A673 (cell line): ENCODE results near the gene FTSJ3. TPM values are rescaled to one million over a fixed set of nuclear protein-coding genes. Genes with fewer than 3 reads are reported as not detected.

Source experiments
- BruUV-seq: library from RNA; stranded (reverse); fragments of 400-500 nt; replicated peaks from 2 replicates; lab custom pipeline; 2021; lab: Mats Ljungman, UMichigan
- CTCF ChIA-PET: fragments of 300-600 bp; sonication (Branson Sonifier 250); formaldehyde crosslinking; loops from one replicate; lab custom pipeline; 2022; ENCODE audit warnings: antibody characterized with exemption; lab: Charles Lee
- POLR2A ChIA-PET: fragments of 300-600 bp; sonication (Branson Sonifier 250); formaldehyde crosslinking; loops from one replicate; lab custom pipeline; 2022; ENCODE audit warnings: antibody characterized with exemption; ENCODE audit not compliant: low non-redundant PET; lab: Charles Lee
- DNase-seq: peaks from one replicate; pipeline ENCODE4 v3.0.0-alpha.2; 2015; ENCODE audit warnings: low spot score
- H3K27ac ChIP-seq: fragments of 200-600 bp; sonication (generic); 2 replicates; pipeline ENCODE4 v1.5.1; 2016; ENCODE audit warnings: mixed run types, low read depth, mild to moderate bottlenecking, mixed read lengths, antibody characterized with exemption, low read length; ENCODE audit not compliant: poor library complexity, severe bottlenecking
- H3K27me3 ChIP-seq: fragments of 200-600 bp; sonication (generic); replicated peaks from 2 replicates; pipeline ENCODE4 v1.6.1; 2017; ENCODE audit warnings: mixed run types, low read depth, mild to moderate bottlenecking, mixed read lengths, antibody characterized with exemption, low read length; ENCODE audit not compliant: insufficient read depth, poor library complexity
- H3K36me3 ChIP-seq: fragments of 200-600 bp; sonication (generic); 2 replicates; pipeline ENCODE4 v1.6.1; 2016; ENCODE audit warnings: mixed run types, mild to moderate bottlenecking, mixed read lengths, antibody characterized with exemption, low read length; ENCODE audit not compliant: insufficient read depth, poor library complexity, severe bottlenecking
- H3K4me1 ChIP-seq: fragments of 200-600 bp; sonication (generic); 2 replicates; pipeline ENCODE4 v1.6.1; 2017; ENCODE audit warnings: mixed run types, mild to moderate bottlenecking, mixed read lengths, antibody characterized with exemption, low read length; ENCODE audit not compliant: insufficient read depth, poor library complexity, severe bottlenecking
- H3K4me3 ChIP-seq: fragments of 200-600 bp; sonication (generic); 2 replicates; pipeline ENCODE4 v1.5.1; 2016; ENCODE audit warnings: low read depth, mixed run types, mild to moderate bottlenecking, mixed read lengths, low read length; ENCODE audit not compliant: poor library complexity, severe bottlenecking
- H3K9me3 ChIP-seq: fragments of 200-600 bp; sonication (generic); 2 replicates; pipeline ENCODE4 v1.6.1; 2016; ENCODE audit warnings: mixed run types, low read depth, mild to moderate bottlenecking, mixed read lengths, antibody characterized with exemption, low read length; ENCODE audit not compliant: poor library complexity, severe bottlenecking
- EZH2 ChIP-seq: fragments of 200-600 bp; sonication (generic); IDR thresholded peaks from 2 replicates; pipeline ENCODE4 v1.6.1; 2017; ENCODE audit warnings: borderline replicate concordance, low read depth, mild to moderate bottlenecking, mixed read lengths, antibody characterized with exemption, low read length; ENCODE audit not compliant: poor library complexity, severe bottlenecking
- intact Hi-C: fragments of 100-400 bp; cut with micrococcal nuclease; formaldehyde crosslinking; loops from one replicate; pipeline ENCODE4 v1.10.0; 2022; ENCODE audit not compliant: unreplicated experiment
- total RNA-seq: library from RNA; stranded (reverse); gene quantifications from 2 replicates; pipeline ENCODE4 v1.2.3, GENCODE V29; 2021
- TF ChIP-seq, protein P1 (sequence below): fragments of 300-800, 200-600 bp; sonication (generic); conservative IDR thresholded peaks from 2 replicates; pipeline ENCODE4 v1.5.1; 2017; ENCODE audit warnings: low read depth, mild to moderate bottlenecking, antibody characterized with exemption, low read length, moderate library complexity, mixed read lengths

The FTSJ3 gene
- total RNA-seq, 1 experiment from 2014 or later = 90.4 TPM

DNA sequence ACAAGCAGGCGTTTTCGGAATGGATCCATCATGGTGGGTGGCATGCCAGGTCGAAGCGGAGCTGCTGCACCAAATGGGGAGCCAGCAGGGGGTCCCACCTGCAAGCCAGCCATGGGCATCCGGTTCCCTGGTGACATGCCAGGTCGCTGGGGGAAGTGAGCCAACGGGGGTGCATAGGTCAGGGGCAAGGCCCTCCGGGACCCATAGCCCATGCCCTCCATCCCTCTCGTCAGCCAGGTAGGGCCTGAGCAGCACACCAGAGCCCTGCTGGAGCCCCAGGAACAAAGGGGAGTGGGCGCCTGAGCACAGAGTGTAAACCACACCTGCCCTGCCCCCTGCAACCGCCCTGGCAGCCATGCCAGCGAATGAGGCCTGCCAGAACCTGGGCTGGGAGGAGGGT, 10.0 kb upstream of the FTSJ3 start:
- H3K4me3 ChIP-seq = no peak overlapping the region
- no TSS peak for BruUV-seq
- TF ChIP-seq, protein P1, sequence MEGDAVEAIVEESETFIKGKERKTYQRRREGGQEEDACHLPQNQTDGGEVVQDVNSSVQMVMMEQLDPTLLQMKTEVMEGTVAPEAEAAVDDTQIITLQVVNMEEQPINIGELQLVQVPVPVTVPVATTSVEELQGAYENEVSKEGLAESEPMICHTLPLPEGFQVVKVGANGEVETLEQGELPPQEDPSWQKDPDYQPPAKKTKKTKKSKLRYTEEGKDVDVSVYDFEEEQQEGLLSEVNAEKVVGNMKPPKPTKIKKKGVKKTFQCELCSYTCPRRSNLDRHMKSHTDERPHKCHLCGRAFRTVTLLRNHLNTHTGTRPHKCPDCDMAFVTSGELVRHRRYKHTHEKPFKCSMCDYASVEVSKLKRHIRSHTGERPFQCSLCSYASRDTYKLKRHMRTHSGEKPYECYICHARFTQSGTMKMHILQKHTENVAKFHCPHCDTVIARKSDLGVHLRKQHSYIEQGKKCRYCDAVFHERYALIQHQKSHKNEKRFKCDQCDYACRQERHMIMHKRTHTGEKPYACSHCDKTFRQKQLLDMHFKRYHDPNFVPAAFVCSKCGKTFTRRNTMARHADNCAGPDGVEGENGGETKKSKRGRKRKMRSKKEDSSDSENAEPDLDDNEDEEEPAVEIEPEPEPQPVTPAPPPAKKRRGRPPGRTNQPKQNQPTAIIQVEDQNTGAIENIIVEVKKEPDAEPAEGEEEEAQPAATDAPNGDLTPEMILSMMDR = no peak
- no peak for TF ChIP-seq EZH2
- CTCF ChIA-PET = no interaction called here
- no peaks in the 10 kb centered on the region for H3K27me3 ChIP-seq
- peak overlapping the region; percentile 92 for H3K27ac ChIP-seq
- H3K4me1 ChIP-seq = peaks cover 49% of the 10 kb centered on the region
- POLR2A ChIA-PET = no interaction called here
- H3K36me3 ChIP-seq = peaks cover 43% of the 10 kb centered on the region
- H3K9me3 ChIP-seq = no peaks in the 10 kb centered on the region
- DNase-seq = no peak
- intact Hi-C loops = no loop called here

DNA sequence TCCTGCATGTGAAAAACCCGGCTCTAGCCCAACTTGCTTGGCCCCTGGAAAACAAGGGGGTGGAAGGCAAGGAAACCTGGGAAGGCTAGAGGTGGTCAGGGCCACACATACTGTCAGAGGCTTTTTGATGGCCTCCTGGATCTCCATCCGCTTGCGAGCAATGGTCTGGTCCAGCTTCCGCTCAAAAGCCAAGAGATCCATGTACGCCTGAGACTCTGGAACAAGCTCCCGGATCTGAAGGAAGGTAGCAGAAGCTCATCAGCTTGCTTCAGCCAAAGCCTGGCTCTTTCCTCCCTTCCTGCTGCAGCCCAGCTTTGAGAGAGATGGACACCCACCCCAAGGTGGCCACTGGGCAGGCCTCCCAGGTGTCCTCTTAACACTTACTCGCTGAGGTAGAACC, 9.3 kb upstream of the FTSJ3 start:
- no TSS peak for BruUV-seq
- POLR2A ChIA-PET = no interaction called here

DNA sequence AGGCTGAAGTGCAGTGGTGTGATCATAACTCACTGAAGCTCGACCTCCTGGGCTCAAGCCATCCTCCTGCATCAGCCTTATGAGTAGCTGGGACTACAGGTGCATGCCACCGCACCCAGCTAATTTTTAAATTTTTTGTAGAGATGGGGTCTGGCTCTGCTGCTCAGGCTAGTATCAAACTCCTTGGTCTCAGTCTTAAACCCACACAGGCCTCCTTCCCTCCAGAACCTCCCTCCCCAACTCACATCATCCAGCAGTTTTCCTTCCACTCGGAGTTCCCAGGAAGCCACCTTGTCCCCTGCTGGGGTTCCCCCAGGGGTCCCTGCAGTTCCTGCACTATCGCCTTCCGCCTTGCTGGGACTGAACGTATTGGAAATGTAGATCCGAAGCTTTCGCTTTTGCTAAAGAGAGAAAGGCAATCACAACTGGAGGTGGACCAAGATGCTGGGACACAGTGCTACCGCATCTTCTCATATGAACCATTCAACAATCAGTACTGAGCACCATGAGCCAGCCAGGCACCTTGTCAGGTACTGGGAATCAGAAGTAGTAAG, 7.8 kb upstream of the FTSJ3 start:
- intact Hi-C loops = loop anchor here (2.0 kb wide), 1 partner anchor 134 kb away; the partner anchor contains the start of gene LIMD2
- ChIA-PET CTCF (no interaction called here), POLR2A (no interaction called here)
- Histone ChIP-seq H3K27me3 (no peaks in the 10 kb centered on the region), H3K4me3 (no peak overlapping the region), H3K9me3 (no peaks in the 10 kb centered on the region), H3K27ac (no peak overlapping the region), H3K4me1 (peaks cover 38% of the 10 kb centered on the region), H3K36me3 (peaks cover 65% of the 10 kb centered on the region)
- DNase-seq = no peak
- TF ChIP-seq, protein P1 = no peak; the same call in 1 of the 2 replicates
- no peak for TF ChIP-seq EZH2
- BruUV-seq = no TSS peak

More for the DNA sequence above, 9.3 kb upstream of the FTSJ3 start:
- TF ChIP-seq, protein P1 = no peak
- no peak for TF ChIP-seq EZH2
- Histone ChIP-seq H3K27ac (no peak overlapping the region), H3K4me3 (no peak overlapping the region), H3K9me3 (no peaks in the 10 kb centered on the region), H3K4me1 (peaks cover 49% of the 10 kb centered on the region), H3K36me3 (peaks cover 50% of the 10 kb centered on the region), H3K27me3 (no peaks in the 10 kb centered on the region)
- intact Hi-C loops = no loop called here
- DNase-seq = no peak
- CTCF ChIA-PET = no interaction called here
